ENCODE measurements around the gene TTC13.

Gene TTC13

DNA sequence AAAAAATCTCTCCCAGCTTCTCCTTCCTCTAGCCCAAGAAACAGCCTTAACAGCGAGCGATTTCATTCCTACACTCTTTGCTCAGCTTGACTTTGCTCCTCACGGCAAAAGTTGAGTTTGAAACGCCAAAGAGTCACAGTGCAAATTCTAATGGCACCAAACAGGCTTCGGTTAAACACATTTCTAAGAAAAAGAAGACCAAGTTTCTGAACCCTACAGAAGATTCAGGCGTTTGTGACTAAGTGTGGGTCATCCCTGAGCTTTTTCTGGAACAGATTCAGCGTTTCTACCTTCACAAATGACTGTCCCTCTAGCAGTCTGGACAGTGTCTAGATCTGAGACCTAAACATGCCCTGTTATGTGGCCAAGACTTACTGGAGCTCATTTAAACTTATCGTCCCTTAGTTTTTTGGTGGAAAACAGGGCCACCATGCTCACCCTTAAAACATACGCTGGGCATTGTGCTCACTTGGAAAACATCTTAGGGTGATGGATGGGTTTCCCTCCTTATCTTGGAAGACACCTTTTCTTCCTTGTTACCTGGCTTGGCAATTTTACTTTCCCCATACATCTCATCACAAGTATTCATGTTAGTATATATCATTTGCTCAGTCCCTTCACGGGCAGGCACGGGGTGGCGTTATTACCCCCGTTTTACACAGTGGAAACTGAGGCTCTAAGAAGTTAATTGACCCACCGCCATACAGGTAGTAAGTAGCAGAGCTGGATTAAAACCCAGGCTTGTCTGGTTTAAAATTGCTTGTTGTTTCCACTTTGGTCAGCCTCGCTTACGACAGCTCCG is 111.4 kb downstream of the TTC13 start:
- DNase-seq, result no peak

DNA sequence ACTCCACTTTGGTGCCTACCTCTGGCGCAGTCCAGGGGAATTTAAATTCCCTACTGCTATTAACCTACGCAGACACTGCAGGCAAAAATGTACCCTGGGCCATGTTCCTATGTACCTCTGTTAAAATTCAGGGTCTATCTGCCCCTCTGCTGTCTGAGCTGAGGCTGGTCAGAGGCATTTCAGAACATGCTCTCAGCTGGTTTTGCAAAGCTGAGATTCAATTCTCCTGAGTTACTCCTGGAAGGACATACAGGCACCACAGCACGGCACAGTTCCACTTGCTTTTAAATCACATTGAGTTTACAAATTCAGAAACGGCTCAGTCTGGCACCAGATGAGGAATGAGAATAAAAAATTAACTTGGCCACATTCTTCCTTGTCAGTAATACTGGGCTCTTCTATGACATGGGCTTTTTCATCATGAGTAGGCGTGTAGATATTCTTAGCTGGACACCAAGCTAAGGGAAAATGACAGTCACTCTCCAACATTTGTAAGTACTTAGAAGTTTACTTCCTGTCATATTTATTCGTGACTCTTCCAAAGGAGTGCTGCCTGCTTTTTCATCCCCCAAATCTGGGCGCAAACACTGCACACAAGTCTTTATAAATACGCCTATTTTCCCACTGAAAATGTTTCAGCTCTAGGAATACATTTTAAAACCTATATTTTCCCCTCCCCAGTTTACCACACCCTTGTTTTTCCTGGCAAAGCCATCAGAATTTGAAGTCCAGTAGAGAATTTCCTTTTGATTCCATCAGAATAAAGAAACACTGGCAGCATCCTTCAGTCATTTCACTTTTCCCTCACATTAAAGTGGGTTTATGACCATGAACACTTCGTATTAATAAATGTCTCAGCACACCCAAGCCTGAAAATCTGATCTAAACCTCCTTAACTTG is 112.2 kb downstream of the TTC13 start:
- no peak for DNase-seq

DNA sequence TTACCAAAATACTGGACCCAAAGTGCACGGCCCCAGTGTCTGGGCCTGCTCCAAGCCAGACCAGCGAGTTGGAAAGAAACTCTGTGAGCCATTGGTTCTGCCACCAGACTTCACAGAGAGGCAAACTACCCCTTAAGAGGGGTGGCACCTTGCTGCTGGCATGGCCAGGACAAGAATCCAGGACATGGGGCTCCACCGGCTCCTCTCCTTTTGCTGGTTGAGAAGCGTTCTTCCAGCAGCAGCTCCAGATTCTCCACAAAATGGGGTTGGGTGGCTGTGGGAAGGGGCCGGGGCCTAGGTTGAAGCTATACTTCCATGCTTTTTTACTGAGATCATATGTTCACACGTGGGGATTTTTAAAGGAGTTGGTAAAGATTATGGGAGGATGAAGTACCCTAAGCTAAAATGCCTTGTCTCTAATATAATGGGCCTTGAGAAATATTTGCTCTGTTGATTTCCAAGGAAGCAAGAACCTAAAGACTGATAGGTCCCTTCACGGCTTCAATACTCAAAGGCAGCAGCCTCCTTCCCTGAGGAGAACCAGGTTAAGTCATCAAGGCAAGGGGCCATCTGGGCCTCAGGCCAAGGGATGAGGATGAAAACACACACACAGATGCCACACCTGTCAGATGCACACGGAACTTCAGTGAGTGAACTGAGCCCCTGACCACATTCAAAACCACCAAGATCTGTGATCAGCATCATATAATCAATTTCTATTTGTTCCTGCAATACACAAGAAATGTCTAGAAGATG is 113.4 kb downstream of the TTC13 start:
- DNase-seq, result no peak

DNA sequence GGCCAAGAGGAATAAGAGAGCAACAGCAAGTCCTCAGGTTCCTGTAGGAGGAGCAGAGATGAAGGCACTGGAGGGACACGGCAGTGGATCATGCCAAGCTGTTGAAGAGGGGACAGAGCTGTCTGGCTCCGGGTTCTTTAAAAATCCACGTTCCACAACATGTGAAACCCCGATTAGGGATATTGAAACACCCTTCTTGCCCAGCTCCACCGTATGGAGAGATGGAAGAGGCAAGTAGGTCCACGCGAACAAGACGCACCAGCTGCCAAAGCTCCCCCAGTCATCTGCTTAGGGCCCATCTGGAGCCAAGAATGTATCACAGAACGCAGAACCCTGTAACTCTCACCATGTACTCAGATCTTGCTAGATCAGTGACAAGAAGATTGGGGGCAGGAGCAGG is 114.2 kb downstream of the TTC13 start:
- no peak for DNase-seq

DNA sequence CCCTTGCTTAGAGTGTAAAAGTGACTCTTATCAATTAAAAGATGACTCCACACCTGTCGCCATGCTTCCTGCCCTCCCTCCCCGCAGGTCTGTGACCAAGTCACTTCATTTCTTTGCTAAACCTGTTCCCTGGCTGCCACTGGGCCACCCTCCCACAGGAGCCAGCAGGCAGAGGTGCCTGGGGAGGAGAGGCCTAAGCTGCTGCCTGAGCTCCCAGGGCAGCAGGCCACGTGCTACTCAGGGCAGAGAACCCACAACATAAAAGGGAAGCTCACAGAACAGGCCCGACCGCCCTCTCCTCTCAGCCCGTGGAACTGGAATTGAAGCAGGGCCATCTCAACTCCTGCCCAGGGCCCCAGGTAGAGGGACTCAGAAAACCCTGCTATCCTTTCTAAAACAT is 115.2 kb downstream of the TTC13 start:
- DNase-seq, result no peak

DNA sequence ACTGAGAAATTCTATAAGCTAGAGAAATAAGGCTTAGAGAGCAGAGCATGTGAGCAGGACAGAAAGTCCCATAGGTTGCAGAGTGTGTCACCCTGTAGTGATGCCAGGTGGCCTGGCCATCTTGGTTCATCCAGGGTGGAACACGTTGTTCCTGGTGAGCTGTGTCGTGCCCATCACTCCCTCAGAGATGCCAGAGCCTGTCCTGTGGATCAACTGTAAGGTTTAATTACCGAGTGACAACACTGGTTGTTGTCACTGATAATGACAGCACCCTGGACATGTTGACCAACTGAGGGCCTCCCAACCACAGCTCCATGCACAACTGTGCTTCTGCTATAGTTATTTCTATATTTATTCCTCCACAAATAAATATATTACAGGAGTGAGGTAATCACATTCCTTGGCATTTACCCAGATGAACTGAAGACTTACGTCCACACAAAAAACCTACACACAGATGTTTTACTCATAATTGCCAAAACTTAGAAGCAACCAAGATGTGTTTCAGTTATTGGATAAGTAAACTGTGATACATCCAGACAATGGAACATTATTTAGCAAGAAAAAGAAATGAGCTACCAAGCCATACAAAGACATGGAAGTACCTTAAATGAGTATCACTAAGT is 116.6 kb downstream of the TTC13 start:
- no peak for DNase-seq

DNA sequence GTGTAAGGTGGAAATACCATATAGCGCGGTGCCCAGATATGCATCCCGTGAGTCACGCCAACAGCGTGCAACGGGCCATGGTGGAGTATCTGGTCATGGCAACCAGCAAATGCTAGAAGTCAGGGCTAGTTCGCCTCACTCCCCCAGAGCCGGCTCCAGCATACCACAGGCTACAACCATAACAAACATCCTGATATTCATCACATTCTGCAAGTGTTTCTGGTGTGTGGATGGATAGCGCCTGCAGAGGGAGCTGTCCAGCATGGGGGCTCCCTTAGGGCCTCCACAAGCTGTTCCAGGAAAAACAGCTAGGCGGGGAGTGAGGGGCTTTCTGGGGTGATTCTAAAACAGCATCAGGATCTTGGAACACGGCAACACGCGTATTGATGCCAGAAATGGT is 117.2 kb downstream of the TTC13 start:
- no peak for DNase-seq

DNA sequence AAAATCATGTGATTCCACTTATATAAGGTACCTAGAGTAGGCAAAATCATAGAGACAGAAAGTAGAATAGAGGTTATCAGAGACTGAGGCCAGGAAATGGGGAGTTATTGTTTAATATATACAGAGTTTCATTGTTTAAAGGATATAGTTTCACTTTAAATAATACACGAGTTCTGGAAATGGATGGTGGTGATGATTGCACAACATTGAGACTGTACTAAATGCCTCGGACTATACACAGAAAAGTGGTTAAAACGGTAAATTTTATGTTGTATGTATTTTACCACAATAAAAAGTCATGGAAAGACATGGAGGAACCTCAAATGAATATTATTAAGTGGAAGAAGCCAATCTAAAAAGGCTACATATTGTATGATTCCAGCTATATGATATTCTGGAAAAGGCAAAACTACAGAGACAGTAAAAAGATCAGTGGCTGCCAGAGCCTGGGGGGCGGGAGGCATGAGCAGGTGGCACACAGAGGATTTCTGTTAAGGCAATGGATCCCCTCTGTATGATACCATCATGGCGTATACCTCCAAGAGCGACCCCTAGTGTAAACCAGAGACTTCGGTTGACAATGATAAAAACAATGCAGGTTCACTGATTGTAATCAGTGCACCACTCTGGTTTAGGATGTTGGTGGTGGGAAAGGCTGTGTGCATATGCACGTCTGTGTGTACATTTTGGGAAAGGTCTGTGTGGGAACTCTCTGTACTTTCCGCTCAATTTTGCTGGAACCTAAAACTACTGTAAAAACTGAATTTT is 117.9 kb downstream of the TTC13 start:
- no peak for DNase-seq

DNA sequence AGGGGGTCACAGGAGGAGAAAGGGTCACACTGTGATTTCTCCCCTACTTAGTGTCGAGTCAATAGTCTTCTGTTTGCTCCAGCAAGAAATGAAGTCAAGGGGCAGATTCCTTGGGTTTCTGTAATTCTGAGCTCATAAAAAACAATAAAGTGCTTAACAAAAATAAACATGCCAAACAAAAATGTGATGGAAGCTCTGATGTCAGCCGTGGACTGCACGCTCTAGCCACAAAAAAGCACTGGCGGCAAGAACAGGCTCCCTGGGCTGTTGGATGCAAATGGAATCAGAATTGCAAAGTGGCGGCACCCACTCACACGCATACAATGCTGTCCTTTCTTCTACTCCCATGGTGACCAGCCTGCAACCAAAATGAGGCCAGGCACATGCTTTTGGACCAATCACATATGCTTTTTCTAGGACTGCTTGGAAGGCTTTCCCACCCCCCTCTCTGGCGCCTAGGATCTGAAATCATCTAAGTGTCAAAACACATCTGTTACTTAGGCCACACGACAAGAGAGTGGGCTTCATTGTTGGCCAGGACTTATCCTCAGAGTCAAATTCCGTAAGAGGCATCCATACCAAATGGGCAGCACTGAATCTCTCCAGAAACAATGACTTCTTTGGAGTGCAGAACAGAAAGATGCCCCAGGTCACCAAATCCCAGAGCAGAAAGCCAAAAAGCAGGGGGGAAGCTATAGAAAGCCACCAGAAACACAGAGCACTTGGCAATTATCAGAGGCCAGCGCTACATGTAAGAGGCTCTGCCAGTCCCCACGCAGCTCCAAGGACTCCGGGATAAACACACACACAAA is 119.5 kb downstream of the TTC13 start:
- DNase-seq, result no peak

DNA sequence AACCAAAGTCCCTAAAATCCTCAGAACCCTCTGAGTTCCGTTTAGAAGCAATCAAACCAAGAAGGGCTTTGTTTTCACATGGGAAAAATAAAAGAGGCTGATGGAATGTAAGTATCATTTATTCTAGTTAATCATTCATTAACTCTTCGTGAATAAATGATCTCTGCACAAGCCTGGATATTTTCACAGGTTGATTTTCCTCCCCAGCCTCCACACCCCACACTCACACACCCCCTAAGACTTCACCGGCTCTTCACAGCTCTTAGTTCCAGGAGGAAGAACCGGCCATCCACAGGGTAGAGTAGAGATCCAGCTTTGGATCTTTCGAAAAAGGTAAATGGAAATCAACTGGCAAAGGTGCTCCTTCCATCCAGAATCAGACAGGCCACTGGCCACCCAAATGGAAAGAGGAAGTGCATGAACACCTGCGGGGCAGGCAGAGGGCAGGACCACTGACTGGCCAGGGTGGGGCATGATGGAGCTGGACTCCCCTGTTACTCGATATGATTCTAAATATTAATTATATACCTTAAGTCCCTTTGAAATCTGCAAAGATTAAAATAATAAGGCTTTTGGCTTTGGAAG is 120.3 kb downstream of the TTC13 start:
- no peak for DNase-seq

DNA sequence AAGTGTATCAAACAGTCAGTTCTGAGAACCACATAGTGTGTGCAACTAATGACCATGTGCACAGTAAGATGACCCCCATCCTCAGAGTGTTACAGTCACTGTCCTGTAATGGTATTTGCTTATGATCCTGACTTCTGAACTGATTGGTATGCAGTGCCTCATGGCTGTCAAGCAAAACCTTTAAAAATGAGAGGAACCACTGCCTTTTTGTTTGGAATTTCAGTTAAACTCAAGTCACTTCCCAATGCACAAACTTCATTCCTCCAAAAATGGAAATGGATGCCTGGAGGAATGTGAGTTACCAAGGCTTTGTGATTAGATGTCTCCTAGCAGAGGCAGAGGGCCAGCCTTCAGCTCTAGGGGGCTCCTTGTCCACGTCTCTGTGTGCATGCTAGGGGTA is 120.8 kb downstream of the TTC13 start:
- DNase-seq, result no peak

DNA sequence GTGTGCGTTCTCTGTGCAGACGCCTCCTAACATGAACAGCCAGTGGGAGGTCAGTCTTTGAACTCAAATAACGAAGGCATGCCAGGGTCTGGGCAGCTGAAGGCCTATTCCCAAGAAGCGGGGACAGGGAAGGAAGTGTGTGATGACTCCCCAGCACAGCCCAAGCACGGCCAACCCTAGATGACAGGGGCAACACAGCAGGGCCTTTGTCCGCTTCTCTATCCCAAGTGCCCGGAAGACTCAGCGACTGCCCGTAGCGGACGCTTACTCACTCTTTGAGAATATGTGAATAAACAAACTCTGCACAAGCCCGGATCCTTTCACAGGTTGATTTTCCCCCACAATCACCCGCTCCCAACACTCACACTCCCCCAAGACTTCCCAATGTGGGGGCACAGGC is 121.6 kb downstream of the TTC13 start:
- DNase-seq, result no peak

All from activated CD4-positive, alpha-beta T cell treated with anti-CD3 and anti-CD28 coated beads, Interleukin-2, amount 50 U/mL, for 48 hours (primary cell).